ENCODE measurements around the gene ACBD4.
A peak's percentile ranks its signal among the peaks of the same experiment; 100 is the strongest.

Gene ACBD4

DNA sequence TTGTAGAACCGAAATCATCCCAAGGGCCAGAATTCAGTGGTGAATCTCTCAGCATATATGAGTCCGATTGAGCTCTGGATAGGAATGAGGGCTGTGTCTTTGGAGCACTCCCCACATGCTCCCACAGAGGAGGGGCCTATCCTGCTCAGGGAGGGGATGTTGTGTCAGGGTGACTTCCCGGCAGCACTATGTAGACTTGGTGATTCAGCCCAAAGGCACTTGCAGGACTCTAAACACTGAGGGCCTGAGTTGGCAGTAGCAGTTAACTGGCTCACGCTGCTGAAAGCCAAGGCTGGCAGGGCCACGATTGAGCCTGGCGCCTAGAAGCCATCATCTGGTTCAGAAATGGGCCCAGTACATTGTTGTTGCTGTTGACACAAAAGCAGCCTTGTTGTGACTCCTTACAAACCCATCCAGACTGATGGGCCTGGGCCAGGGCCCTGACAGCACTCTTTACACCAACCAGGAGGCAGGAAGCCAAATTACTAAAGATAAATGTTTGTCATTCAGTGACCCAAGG lies 42.5 kb upstream of the ACBD4 start:
- TF ChIP-seq CREB1 (IDR thresholded peaks at IDR 0.05; ENCODE audit: low read depth), result no peak
- TF ChIP-seq TEAD4 (IDR thresholded peaks at IDR 0.05), result 0 out of 2 replicates have a peak, but pooled peaks have one; percentile 14
- TF ChIP-seq, protein P1, sequence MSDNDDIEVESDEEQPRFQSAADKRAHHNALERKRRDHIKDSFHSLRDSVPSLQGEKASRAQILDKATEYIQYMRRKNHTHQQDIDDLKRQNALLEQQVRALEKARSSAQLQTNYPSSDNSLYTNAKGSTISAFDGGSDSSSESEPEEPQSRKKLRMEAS (IDR thresholded peaks at IDR 0.05), result 0 out of 2 replicates have a peak, but pooled peaks have one; percentile 45

DNA sequence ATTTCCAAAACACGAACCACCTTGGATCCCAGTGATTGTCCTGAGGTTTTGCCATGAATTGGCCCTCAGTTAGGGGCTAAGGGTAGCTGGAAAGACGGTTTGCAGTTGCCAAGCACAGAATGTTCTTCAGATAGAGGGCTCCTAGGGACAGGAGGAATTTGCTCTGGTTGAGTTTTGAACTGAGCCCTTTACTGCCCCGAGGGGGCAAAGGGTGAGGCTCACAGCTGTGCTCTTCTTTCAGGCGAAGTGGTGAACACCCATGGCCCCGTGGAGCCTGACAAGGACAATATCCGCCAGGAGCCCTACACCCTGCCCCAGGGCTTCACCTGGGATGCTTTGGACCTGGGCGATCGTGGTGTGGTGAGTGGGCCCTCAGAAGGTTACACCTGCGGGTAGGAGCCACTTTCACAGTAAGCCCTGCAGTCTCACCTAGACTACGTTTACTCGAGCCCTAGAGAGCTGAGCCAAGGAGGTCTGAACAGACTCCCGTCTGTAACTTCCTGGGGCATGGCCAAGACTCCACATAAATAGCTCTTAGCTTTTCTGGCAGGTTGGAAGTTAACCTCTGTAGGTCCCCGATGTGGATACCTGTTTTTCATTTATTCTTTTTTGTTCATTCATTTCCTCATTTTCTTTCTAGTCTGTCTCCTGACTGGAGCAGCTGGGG lies 41.9 kb upstream of the ACBD4 start:
- TF ChIP-seq FOXM1 (IDR thresholded peaks at IDR 0.05; ENCODE audit: borderline replicate concordance, low read depth), result no peak
- TF ChIP-seq ZBTB7A (IDR thresholded peaks at IDR 0.05; ENCODE audit: low read depth), result no peak
- no peak for TF ChIP-seq EP300 (IDR thresholded peaks at IDR 0.05; ENCODE audit: borderline replicate concordance)
- no peak for TF ChIP-seq RAD21 (IDR thresholded peaks at IDR 0.05; ENCODE audit: low read depth)
- no peak for TF ChIP-seq TAF1 (IDR thresholded peaks at IDR 0.05; ENCODE audit: low read depth)
- TF ChIP-seq, protein P2, sequence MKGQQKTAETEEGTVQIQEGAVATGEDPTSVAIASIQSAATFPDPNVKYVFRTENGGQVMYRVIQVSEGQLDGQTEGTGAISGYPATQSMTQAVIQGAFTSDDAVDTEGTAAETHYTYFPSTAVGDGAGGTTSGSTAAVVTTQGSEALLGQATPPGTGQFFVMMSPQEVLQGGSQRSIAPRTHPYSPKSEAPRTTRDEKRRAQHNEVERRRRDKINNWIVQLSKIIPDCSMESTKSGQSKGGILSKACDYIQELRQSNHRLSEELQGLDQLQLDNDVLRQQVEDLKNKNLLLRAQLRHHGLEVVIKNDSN (IDR thresholded peaks at IDR 0.05), result no peak
- TF ChIP-seq, protein P1 (IDR thresholded peaks at IDR 0.05), result no peak
- TF ChIP-seq NFIC (IDR thresholded peaks at IDR 0.05), result no peak
- TF ChIP-seq YY1 (IDR thresholded peaks at IDR 0.05; ENCODE audit: low read depth), result no peak
- TF ChIP-seq EGR1 (IDR thresholded peaks at IDR 0.05), result no peak
- TF ChIP-seq CREB1 (IDR thresholded peaks at IDR 0.05; ENCODE audit: low read depth), result no peak
- TF ChIP-seq CEBPB (IDR thresholded peaks at IDR 0.05), result no peak
- TF ChIP-seq TCF12 (IDR thresholded peaks at IDR 0.05; ENCODE audit: low read depth), result no peak
- TF ChIP-seq, protein P3, sequence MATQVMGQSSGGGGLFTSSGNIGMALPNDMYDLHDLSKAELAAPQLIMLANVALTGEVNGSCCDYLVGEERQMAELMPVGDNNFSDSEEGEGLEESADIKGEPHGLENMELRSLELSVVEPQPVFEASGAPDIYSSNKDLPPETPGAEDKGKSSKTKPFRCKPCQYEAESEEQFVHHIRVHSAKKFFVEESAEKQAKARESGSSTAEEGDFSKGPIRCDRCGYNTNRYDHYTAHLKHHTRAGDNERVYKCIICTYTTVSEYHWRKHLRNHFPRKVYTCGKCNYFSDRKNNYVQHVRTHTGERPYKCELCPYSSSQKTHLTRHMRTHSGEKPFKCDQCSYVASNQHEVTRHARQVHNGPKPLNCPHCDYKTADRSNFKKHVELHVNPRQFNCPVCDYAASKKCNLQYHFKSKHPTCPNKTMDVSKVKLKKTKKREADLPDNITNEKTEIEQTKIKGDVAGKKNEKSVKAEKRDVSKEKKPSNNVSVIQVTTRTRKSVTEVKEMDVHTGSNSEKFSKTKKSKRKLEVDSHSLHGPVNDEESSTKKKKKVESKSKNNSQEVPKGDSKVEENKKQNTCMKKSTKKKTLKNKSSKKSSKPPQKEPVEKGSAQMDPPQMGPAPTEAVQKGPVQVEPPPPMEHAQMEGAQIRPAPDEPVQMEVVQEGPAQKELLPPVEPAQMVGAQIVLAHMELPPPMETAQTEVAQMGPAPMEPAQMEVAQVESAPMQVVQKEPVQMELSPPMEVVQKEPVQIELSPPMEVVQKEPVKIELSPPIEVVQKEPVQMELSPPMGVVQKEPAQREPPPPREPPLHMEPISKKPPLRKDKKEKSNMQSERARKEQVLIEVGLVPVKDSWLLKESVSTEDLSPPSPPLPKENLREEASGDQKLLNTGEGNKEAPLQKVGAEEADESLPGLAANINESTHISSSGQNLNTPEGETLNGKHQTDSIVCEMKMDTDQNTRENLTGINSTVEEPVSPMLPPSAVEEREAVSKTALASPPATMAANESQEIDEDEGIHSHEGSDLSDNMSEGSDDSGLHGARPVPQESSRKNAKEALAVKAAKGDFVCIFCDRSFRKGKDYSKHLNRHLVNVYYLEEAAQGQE (IDR thresholded peaks at IDR 0.05; ENCODE audit: low read depth), result no peak
- TF ChIP-seq TEAD4 (IDR thresholded peaks at IDR 0.05), result no peak

DNA sequence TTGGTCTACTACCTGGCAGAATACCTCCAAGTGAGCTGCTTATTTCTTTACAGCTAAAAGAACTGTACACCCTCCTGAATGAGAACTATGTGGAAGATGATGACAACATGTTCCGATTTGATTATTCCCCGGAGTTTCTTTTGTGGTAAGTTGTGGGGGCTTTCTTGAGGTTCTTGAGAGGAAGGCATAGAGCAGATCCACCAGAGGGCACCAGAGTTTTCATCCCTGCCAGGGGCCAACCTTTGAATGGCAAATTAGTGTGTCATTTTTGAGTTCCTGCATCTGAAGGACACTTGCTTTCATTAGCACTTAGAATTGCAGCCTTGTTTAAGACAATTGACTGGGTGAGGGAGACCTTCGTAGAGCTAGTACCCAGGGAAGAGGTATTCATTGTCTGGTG lies 39.3 kb upstream of the ACBD4 start:
- TF ChIP-seq FOXM1 (IDR thresholded peaks at IDR 0.05; ENCODE audit: borderline replicate concordance, low read depth) (no peak), TCF12 (IDR thresholded peaks at IDR 0.05; ENCODE audit: low read depth) (no peak), RAD21 (IDR thresholded peaks at IDR 0.05; ENCODE audit: low read depth) (peak; percentile 9; the same call in 1 of the 2 replicates)
- TF ChIP-seq, protein P3 (IDR thresholded peaks at IDR 0.05; ENCODE audit: low read depth), result no peak

DNA sequence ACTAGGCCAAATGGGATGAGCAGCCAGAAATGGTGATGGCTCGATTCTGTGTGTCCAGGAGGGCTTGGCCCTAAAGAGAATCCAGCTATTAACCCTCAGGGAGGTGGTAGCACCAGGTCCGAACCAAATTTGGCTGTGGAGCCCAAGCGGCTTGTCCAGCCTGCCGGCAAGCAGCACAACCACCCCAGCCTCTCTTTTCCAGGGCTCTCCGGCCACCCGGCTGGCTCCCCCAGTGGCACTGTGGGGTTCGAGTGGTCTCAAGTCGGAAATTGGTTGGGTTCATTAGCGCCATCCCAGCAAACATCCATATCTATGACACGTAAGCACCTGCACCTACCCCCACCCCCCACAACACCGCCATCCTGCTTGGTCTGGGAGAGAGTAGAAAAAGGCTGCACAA lies 38.6 kb upstream of the ACBD4 start:
- TF ChIP-seq CREB1 (IDR thresholded peaks at IDR 0.05; ENCODE audit: low read depth) (no peak), ZBTB7A (IDR thresholded peaks at IDR 0.05; ENCODE audit: low read depth) (no peak), TAF1 (IDR thresholded peaks at IDR 0.05; ENCODE audit: low read depth) (no peak), RAD21 (IDR thresholded peaks at IDR 0.05; ENCODE audit: low read depth) (no peak), EGR1 (IDR thresholded peaks at IDR 0.05) (no peak), EP300 (IDR thresholded peaks at IDR 0.05; ENCODE audit: borderline replicate concordance) (no peak), TCF12 (IDR thresholded peaks at IDR 0.05; ENCODE audit: low read depth) (no peak), YY1 (IDR thresholded peaks at IDR 0.05; ENCODE audit: low read depth) (no peak), FOXM1 (IDR thresholded peaks at IDR 0.05; ENCODE audit: borderline replicate concordance, low read depth) (no peak), TEAD4 (IDR thresholded peaks at IDR 0.05) (no peak), CEBPB (IDR thresholded peaks at IDR 0.05) (no peak)
- TF ChIP-seq, protein P2 (IDR thresholded peaks at IDR 0.05), result no peak

DNA sequence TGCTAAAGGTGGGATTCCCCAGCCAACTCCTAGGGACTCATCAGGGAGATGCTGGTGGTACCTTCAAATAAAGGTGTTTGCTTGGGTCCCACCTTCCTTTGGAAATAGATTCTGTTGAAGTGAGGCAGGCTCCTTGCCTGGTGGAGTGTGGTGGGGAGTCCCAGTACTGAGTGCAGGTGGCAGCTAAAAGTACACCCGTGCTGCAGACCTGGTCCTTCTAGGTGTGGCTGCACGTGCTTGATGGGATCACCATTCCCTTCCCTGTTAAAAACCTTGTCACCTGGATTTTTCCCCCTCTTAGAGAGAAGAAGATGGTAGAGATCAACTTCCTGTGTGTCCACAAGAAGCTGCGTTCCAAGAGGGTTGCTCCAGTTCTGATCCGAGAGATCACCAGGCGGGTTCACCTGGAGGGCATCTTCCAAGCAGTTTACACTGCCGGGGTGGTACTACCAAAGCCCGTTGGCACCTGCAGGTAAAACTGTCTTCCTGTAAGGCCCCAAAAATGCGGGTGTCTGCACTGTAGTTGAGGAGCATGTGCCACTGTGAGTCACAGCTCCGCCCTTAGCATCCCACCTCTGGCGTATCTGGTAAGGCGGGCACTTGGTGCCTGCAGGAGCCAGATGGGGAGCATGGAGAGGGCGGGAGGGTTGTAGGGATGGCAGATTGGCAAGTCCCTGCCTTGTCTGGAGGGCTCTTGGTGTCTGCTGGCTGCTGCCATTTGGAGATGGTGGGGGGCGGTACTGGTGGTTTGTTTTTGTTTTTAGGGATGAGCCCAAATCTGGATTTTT lies 37.2 kb upstream of the ACBD4 start:
- TF ChIP-seq, protein P2 (IDR thresholded peaks at IDR 0.05), result no peak
- no peak for TF ChIP-seq CREB1 (IDR thresholded peaks at IDR 0.05; ENCODE audit: low read depth)
- TF ChIP-seq EGR1 (IDR thresholded peaks at IDR 0.05), result no peak
- TF ChIP-seq, protein P3 (IDR thresholded peaks at IDR 0.05; ENCODE audit: low read depth), result no peak
- no peak for TF ChIP-seq TAF1 (IDR thresholded peaks at IDR 0.05; ENCODE audit: low read depth)
- TF ChIP-seq TEAD4 (IDR thresholded peaks at IDR 0.05), result no peak
- no peak for TF ChIP-seq YY1 (IDR thresholded peaks at IDR 0.05; ENCODE audit: low read depth)
- TF ChIP-seq RAD21 (IDR thresholded peaks at IDR 0.05; ENCODE audit: low read depth), result no peak
- TF ChIP-seq EP300 (IDR thresholded peaks at IDR 0.05; ENCODE audit: borderline replicate concordance), result no peak
- TF ChIP-seq, protein P1 (IDR thresholded peaks at IDR 0.05), result no peak
- no peak for TF ChIP-seq TCF12 (IDR thresholded peaks at IDR 0.05; ENCODE audit: low read depth)
- no peak for TF ChIP-seq NFIC (IDR thresholded peaks at IDR 0.05)
- no peak for TF ChIP-seq FOXM1 (IDR thresholded peaks at IDR 0.05; ENCODE audit: borderline replicate concordance, low read depth)

Measured in Ishikawa (cell line).